OCI-LY3 (cell line): Measurements from ENCODE around the gene FNIP2.
"Not testable (repeated sequence)": the region's sequence is repeated elsewhere in the genome, so short reads cannot be mapped to it uniquely, and the experiment has no call there.

Source experiments
- H2AFZ ChIP-seq: fragments of 200-600, 300-600 bp; shearing (Covaris generic); 2 replicates; pipeline ENCODE4 v1.6.0; 2014; ENCODE audit warnings: antibody characterized with exemption, low read depth, low read length
- H3K27ac ChIP-seq: fragments of 200-600, 300-600 bp; sonication (generic); 2 replicates; pipeline ENCODE4 v1.5.1; 2014; ENCODE audit warnings: mild to moderate bottlenecking, low read length, moderate library complexity, mixed read lengths
- H3K27me3 ChIP-seq: fragments of 200-600, 300-600 bp; sonication (generic); 2 replicates; pipeline ENCODE4 v1.6.1; 2014; ENCODE audit warnings: low read depth, low read length, mixed read lengths
- H3K36me3 ChIP-seq: fragments of 200-600, 300-600 bp; sonication (generic); replicated peaks from 2 replicates; pipeline ENCODE3; 2014; ENCODE audit warnings: low read depth, low read length, mixed read lengths
- H3K4me1 ChIP-seq: fragments of 300-600, 200-600 bp; sonication (generic); 2 replicates; pipeline ENCODE4 v1.6.1; 2014; ENCODE audit warnings: low read length, mixed read lengths
- H3K4me2 ChIP-seq: fragments of 200-600, 300-600 bp; sonication (generic); 2 replicates; pipeline ENCODE4 v1.6.1; 2014; ENCODE audit warnings: low read length, mixed read lengths
- H3K4me3 ChIP-seq: fragments of 300-600, 200-600 bp; sonication (generic); 2 replicates; pipeline ENCODE4 v1.5.1; 2014; ENCODE audit warnings: antibody characterized with exemption, mild to moderate bottlenecking, low read length, moderate library complexity
- H3K79me2 ChIP-seq: fragments of 300-600, 200-600 bp; shearing (Covaris generic); 2 replicates; pipeline ENCODE4 v1.6.1; 2014; ENCODE audit warnings: mild to moderate bottlenecking, low read length, mixed read lengths
- H3K9ac ChIP-seq: fragments of 300-600, 200-600 bp; shearing (Covaris generic); 2 replicates; pipeline ENCODE4 v1.6.0; 2014; ENCODE audit warnings: mild to moderate bottlenecking, low read length, moderate library complexity
- H3K9me3 ChIP-seq: fragments of 200-600, 300-600 bp; shearing (Covaris generic); 2 replicates; pipeline ENCODE4 v1.6.1; 2014; ENCODE audit warnings: low read length, mixed read lengths; ENCODE audit not compliant: insufficient read depth
- H4K20me1 ChIP-seq: fragments of 200-600, 300-600 bp; sonication (generic); 2 replicates; pipeline ENCODE4 v1.6.1; 2016; ENCODE audit warnings: low read length, mixed read lengths; ENCODE audit not compliant: insufficient read depth
- EZH2phosphoT487 ChIP-seq: fragments of 200-600 bp; shearing (Covaris generic); IDR thresholded peaks from 2 replicates; pipeline ENCODE4 v1.6.1; 2018; ENCODE audit warnings: antibody characterized with exemption, mixed run types, low read depth
- TF ChIP-seq, protein P1 (sequence below): fragments of 200-600, 300-600 bp; sonication (generic); IDR thresholded peaks from 2 replicates; pipeline ENCODE4 v1.5.1; 2014; ENCODE audit warnings: antibody characterized with exemption, low read length, low read depth

The FNIP2 gene

DNA sequence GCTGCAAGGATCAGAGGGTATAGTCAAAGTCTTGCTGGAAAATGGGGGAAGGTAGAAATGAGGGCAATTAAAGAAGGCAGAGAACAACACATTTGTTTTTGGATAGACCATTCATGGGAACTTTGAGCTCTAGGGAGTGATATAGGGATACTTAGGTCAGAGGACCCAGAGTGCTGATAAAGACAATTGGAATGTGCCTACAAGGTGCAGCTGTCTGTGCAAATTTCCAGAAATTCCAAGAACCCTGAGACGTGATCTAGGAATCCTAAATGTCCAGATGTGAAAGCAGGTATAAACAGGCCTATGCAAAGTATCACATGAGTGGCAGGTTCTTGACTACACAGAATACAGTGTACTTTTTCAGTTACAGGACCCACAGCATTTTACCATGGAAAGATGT is 24.2 kb downstream of the FNIP2 start:
- Histone ChIP-seq H3K4me3 (no peak overlapping the region), H3K36me3 (no peaks in the 10 kb centered on the region), H3K79me2 (no peaks in the 10 kb centered on the region), H3K27me3 (peaks cover 87% of the 10 kb centered on the region), H2AFZ (no peak overlapping the region), H3K9ac (no peak overlapping the region), H3K4me2 (no peak overlapping the region), H4K20me1 (0 out of 2 replicates have a peak, but pooled peaks cover 3% of the 10 kb centered on the region), H3K4me1 (no peaks in the 10 kb centered on the region), H3K27ac (no peak overlapping the region), H3K9me3 (no peaks in the 10 kb centered on the region)
- TF ChIP-seq, protein P1, sequence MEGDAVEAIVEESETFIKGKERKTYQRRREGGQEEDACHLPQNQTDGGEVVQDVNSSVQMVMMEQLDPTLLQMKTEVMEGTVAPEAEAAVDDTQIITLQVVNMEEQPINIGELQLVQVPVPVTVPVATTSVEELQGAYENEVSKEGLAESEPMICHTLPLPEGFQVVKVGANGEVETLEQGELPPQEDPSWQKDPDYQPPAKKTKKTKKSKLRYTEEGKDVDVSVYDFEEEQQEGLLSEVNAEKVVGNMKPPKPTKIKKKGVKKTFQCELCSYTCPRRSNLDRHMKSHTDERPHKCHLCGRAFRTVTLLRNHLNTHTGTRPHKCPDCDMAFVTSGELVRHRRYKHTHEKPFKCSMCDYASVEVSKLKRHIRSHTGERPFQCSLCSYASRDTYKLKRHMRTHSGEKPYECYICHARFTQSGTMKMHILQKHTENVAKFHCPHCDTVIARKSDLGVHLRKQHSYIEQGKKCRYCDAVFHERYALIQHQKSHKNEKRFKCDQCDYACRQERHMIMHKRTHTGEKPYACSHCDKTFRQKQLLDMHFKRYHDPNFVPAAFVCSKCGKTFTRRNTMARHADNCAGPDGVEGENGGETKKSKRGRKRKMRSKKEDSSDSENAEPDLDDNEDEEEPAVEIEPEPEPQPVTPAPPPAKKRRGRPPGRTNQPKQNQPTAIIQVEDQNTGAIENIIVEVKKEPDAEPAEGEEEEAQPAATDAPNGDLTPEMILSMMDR, result no peak

DNA sequence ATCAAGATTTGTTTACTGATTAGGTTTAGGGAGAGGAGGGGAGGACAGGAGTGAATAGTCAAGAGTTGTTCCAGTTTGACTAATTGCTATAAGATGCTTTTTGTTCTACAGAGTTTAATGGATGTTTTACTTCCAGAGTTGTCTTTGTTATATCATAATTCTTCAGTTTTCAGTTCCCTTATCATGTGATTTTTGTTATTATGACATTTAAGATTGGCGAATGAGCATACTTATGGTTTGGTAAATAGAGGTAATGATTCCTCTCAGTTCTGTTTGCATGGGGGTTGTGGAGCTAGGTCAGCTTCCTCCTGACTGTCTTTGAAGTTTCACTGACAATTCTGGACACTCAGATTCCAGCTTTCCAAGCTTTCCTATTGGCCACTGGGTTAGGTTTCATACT is 24.6 kb downstream of the FNIP2 start:
- H3K4me3 ChIP-seq, H3K79me2 ChIP-seq, H3K4me1 ChIP-seq, H3K4me2 ChIP-seq, H2AFZ ChIP-seq, H3K9me3 ChIP-seq, H3K9ac ChIP-seq, H3K27ac ChIP-seq, H3K36me3 ChIP-seq, H4K20me1 ChIP-seq: not testable (repeated sequence)
- H3K27me3 ChIP-seq, result peaks cover 87% of the 10 kb centered on the region

DNA sequence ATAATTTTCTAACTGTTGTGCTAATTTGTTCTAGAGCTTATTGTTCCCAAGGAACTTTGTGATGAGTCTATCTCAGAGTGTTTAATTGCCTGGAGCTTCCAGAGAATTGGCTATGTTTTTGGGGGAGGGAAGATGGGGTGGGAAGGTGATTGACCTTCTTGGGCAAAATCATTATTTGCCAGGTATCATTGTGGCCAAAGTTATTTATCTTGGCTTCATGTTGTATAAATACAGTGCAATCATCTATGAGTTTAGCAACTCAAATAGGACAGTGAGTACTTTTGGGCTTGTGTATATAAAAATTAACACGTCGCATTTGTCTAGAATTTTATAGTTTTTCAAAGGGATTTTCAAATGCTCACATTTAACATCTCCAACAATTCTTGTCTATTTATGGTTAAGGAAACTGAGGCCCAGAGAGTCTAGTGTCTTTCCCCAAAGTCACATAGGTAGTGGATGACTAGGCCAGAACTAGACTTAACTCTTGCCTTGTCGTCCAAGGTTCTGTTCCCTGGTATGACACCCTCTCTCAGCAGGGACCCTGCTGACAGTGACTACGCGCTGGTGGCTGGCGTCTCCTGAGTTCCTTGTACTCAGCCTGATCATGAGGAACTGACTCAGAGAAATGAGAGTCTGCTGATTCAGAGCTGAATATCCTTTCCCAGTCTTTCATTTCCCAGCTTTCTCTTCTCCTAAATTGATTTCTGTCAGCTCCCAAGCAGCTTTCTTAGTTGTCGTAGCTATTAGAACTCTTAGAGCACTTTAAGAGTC is 27.7 kb downstream of the FNIP2 start:
- Histone ChIP-seq H3K4me1 (no peaks in the 10 kb centered on the region), H2AFZ (no peak overlapping the region), H3K27me3 (peaks cover 93% of the 10 kb centered on the region), H3K27ac (no peak overlapping the region), H4K20me1 (0 out of 2 replicates have a peak, but pooled peaks cover 7% of the 10 kb centered on the region), H3K9ac (no peak overlapping the region), H3K79me2 (no peaks in the 10 kb centered on the region), H3K4me3 (no peak overlapping the region), H3K9me3 (no peaks in the 10 kb centered on the region), H3K36me3 (no peaks in the 10 kb centered on the region), H3K4me2 (no peak overlapping the region)
- no peak for TF ChIP-seq EZH2phosphoT487
- TF ChIP-seq, protein P1, result no peak

DNA sequence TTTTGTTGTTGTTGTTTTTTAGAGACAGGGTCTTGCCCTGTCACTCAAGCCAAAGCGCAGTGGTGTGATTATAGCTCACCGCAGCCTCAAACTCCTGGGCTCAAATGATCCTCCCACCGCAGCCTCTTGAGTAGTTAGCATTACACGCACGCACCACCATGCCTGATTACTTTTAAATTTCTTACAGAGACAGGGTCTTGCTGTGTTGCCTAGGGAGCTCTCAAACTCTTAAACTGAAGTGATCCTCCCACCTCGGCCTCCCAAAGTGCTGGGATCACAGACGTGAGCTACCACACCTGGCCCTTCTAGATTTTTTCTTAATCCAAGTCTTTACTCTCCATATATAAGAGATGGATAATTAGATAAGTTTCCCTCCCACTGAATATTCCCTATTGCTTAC is 29.2 kb downstream of the FNIP2 start:
- 0 out of 2 replicates have a peak, but pooled peaks cover 17% of the 10 kb centered on the region for H4K20me1 ChIP-seq
- H3K4me2 ChIP-seq, result no peak overlapping the region
- H3K36me3 ChIP-seq, result no peaks in the 10 kb centered on the region
- no peak overlapping the region for H3K9ac ChIP-seq
- H2AFZ ChIP-seq, result no peak overlapping the region
- peaks cover 93% of the 10 kb centered on the region for H3K27me3 ChIP-seq
- H3K4me1 ChIP-seq, result no peaks in the 10 kb centered on the region
- no peaks in the 10 kb centered on the region for H3K79me2 ChIP-seq
- TF ChIP-seq, protein P1, result no peak
- TF ChIP-seq EZH2phosphoT487, result no peak
- H3K4me3 ChIP-seq, result no peak overlapping the region
- no peak overlapping the region for H3K27ac ChIP-seq
- no peaks in the 10 kb centered on the region for H3K9me3 ChIP-seq
